ENCODE data around the gene USP3.

- TF ChIP-seq PATZ1 (CRISPR knock-in tag; IDR thresholded peaks at IDR 0.05; ENCODE audit: borderline replicate concordance): no peak
- no peak for TF ChIP-seq ZNF70 (CRISPR knock-in tag; IDR thresholded peaks at IDR 0.05)
- no peak for TF ChIP-seq ZNF565 (CRISPR knock-in tag; conservative IDR thresholded peaks at IDR 0.05; ENCODE audit: low read depth)
- TF ChIP-seq CREB5 (CRISPR knock-in tag; IDR thresholded peaks at IDR 0.05; ENCODE audit: low read depth): no peak
- TF ChIP-seq RARB (CRISPR knock-in tag; IDR thresholded peaks at IDR 0.05): no peak
- no peak for TF ChIP-seq ZFP3 (CRISPR knock-in tag; IDR thresholded peaks at IDR 0.05)
- no peak for TF ChIP-seq ZFP30 (CRISPR knock-in tag; IDR thresholded peaks at IDR 0.05)
Measured at GRCh38 chr15:63610209-63610841, 105.9 kb downstream of the USP3 start.

Measured in SK-N-SH treated with all-trans-retinoic acid at 6 μM for 48 hours (cell line).